Measurements from ENCODE around the gene ACTN4. TPM values are rescaled to one million over a fixed set of nuclear protein-coding genes. Genes with fewer than 3 reads are reported as not detected.

ACTN4 gene
- total RNA-seq, 2 donors from 2014 or later = 1,019 to 1,060 TPM

DNA sequence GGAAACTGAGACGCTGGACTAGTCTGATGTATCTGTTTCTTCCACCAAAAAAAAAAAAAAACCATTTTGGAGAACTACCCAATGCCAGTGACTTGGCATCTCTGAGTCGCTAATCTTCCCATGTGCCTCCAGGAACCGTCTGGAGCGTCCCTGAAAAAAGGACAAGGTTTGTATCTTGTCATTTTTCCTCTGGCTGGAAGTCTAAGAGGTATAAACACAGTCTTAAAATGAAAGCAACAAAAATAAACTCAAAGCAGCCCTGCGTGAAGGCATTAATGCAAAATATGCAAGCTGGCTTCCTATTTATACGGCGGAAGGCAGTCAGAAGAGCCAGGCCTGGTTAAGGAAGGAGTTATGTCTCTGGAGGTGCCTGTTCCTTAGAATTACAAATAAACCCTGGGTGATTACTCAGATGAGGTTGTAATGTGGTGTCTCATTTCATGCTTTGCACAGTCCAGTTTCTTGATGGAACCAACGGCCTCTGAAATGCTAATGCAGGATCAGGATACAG, 20.3 kb downstream of the ACTN4 start:
- Histone ChIP-seq H3K4me3 (no peak overlapping the region), H3K9ac (ENCODE audit: low read depth in 2 of 2, low read length in 2 of 2) (peak overlapping the region; percentile 1 to 64)
- intact Hi-C loops (cut with DNase I) = no loop called here

DNA sequence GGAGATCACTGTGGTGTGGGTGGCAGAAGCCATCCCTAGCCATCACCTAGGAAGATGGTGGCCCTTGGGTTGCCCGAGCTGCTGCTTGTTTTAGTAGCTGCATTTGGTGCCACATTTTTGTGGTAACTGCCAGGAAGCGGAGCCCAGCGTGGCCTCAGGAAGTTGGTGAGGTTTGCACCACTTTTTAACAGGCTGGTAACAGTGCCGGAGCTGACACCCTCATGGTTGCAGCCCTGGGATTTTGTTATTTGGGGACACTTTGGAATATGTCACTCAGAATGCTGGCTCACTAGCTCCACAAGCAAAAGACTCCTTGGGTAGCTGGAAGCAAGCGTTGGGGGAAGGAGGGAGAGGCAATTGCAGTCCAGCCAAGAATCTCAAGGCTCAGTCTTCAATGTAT, 22.1 kb downstream of the ACTN4 start:
- Histone ChIP-seq H3K9me3 (no peaks in the 10 kb centered on the region), H3K36me3 (no peaks in the 10 kb centered on the region), H3K4me1 (peaks cover 59% of the 10 kb centered on the region), H3K27me3 (no peaks in the 10 kb centered on the region), H3K9ac (ENCODE audit: low read depth in 2 of 2, low read length in 2 of 2) (peak overlapping the region in 1 of 2 donors; percentile 58), H3K4me3 (no peak overlapping the region), H3K27ac (peak overlapping the region; percentile 65)
- intact Hi-C loops (cut with DNase I) = no loop called here
- no peak for DNase-seq
- TF ChIP-seq, protein P1, sequence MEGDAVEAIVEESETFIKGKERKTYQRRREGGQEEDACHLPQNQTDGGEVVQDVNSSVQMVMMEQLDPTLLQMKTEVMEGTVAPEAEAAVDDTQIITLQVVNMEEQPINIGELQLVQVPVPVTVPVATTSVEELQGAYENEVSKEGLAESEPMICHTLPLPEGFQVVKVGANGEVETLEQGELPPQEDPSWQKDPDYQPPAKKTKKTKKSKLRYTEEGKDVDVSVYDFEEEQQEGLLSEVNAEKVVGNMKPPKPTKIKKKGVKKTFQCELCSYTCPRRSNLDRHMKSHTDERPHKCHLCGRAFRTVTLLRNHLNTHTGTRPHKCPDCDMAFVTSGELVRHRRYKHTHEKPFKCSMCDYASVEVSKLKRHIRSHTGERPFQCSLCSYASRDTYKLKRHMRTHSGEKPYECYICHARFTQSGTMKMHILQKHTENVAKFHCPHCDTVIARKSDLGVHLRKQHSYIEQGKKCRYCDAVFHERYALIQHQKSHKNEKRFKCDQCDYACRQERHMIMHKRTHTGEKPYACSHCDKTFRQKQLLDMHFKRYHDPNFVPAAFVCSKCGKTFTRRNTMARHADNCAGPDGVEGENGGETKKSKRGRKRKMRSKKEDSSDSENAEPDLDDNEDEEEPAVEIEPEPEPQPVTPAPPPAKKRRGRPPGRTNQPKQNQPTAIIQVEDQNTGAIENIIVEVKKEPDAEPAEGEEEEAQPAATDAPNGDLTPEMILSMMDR (IDR thresholded peaks at IDR 0.05) = no peak

More for the DNA sequence above, 20.3 kb downstream of the ACTN4 start:
- Histone ChIP-seq H3K36me3 (no peaks in the 10 kb centered on the region), H3K9me3 (no peaks in the 10 kb centered on the region), H3K27me3 (no peaks in the 10 kb centered on the region), H3K27ac (peak overlapping the region; percentile 95), H3K4me1 (peaks cover 70% of the 10 kb centered on the region)
- TF ChIP-seq, protein P1 (IDR thresholded peaks at IDR 0.05) = no peak
- no peak for DNase-seq

DNA sequence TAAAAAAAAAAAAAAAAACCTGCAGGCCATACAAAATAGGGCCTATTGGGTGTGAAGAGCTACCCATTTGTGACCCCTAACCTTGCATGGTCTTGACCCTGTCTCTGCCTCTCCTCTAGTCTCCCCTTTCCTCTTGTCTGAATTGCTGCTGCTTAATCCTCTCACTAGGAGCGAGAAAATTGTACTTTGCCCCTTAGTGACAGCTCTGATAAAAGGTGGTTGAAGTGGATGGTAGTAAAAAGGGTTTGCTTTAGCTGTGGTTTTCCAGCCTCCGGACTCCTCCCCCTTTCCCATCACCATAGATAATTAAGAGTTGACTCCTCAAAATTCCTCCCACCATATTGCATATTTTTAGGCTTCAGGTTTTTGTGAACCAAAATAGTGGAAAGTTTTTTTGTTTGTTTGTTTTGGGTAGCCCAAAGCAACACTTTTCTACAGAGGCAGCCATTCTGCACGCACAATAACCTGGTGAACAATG, 23.5 kb downstream of the ACTN4 start:
- H3K27me3 ChIP-seq = no peaks in the 10 kb centered on the region
- no peaks in the 10 kb centered on the region for H3K9me3 ChIP-seq
- no peak overlapping the region for H3K4me3 ChIP-seq
- intact Hi-C loops (cut with DNase I) = no loop called here
- peaks cover 45% of the 10 kb centered on the region for H3K4me1 ChIP-seq
- H3K27ac ChIP-seq = peak overlapping the region; percentile 65
- DNase-seq = no peak
- H3K36me3 ChIP-seq = no peaks in the 10 kb centered on the region
- H3K9ac ChIP-seq (ENCODE audit: low read depth in 2 of 2, low read length in 2 of 2) = peak overlapping the region in 1 of 2 donors; percentile 65
- TF ChIP-seq, protein P1 (IDR thresholded peaks at IDR 0.05) = no peak

DNA sequence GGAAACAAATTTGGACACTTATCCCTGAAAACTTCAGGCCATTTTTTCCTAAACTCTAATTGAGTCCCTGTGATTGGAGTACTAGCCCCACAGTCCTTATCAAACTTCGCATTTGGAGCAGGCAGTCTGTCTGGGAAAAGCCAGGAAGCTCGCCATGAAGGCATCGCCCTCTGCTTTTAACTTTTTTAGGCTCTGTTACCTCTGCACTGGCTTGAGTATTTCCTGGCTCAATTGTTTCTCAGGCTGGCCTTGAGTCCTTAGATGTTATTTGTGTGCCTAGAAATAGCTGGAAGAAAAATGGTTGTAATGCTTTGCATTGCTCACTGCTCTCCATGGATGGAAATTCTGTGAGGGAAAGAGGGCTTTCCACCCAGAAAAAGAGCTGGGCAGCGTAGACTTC, 24.2 kb downstream of the ACTN4 start:
- no peak for DNase-seq
- Histone ChIP-seq H3K27me3 (no peaks in the 10 kb centered on the region), H3K4me1 (peaks cover 47% of the 10 kb centered on the region), H3K9ac (ENCODE audit: low read depth in 2 of 2, low read length in 2 of 2) (peak overlapping the region in 1 of 2 donors; percentile 65), H3K9me3 (no peaks in the 10 kb centered on the region), H3K27ac (peak overlapping the region; percentile 65), H3K36me3 (no peaks in the 10 kb centered on the region), H3K4me3 (no peak overlapping the region)
- intact Hi-C loops (cut with DNase I) = no loop called here
- TF ChIP-seq, protein P1 (IDR thresholded peaks at IDR 0.05) = no peak

DNA sequence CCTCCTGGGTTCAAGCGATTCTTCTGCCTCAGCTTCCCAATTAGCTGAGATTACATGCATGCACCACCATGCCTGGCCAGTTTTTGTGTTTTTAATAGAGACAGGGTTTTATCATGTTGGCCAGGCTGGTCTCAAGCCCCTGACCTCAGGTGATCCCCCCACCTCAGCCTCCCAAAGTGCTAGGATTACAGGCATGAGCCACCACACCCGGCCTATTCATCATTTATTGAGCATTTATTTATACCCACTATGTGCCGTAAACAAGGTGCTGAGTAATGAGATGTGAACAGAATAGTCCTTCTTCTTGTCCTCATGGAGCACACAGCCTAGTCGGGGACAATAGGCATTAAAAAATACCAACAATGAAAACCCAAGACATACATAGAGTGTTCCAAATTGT, 25.6 kb downstream of the ACTN4 start:
- H3K27me3 ChIP-seq = no peaks in the 10 kb centered on the region
- H3K9ac ChIP-seq (ENCODE audit: low read depth in 2 of 2, low read length in 2 of 2) = no peak overlapping the region
- H3K36me3 ChIP-seq = no peaks in the 10 kb centered on the region
- H3K27ac ChIP-seq = no peak overlapping the region
- H3K4me3 ChIP-seq = no peak overlapping the region
- intact Hi-C loops (cut with DNase I) = no loop called here
- no peak for DNase-seq
- TF ChIP-seq, protein P1 (IDR thresholded peaks at IDR 0.05) = no peak
- peaks cover 40% of the 10 kb centered on the region for H3K4me1 ChIP-seq
- no peaks in the 10 kb centered on the region for H3K9me3 ChIP-seq
